K562 (cell line): ENCODE data around the gene PCBD1. TPM values are rescaled to one million over a fixed set of nuclear protein-coding genes. Genes with fewer than 3 reads are reported as not detected.

Experiments used
- ATAC-seq: fragments of 200-7000 bp; cut with Tn5 transposase; 3 replicates; pipeline ENCODE4 v1.9.1; 2020; ENCODE audit warnings: moderate library complexity
- BruUV-seq: library from RNA; stranded (reverse); fragments of 400-500 nt; replicated peaks from 2 replicates; lab custom pipeline; 2021; lab: Mats Ljungman, UMichigan
- CTCF ChIA-PET: fragments of 300-600 bp; formaldehyde crosslinking; extraction: SDS; loops from one replicate; lab custom pipeline; 2021; ENCODE audit warnings: low intra/inter-chr PET ratio; lab: Yijun Ruan, JAX
- POLR2A ChIA-PET: fragments of 300-600, 350-650 bp; sonication (Branson Sonifier 250); formaldehyde crosslinking; extraction: SDS; loops from one replicate; lab custom pipeline; 2021; ENCODE audit warnings: antibody characterized with exemption, inconsistent platforms; lab: Yijun Ruan, JAX
- DNase-seq, 4 experiments: peaks; one replicate each; pipeline versions ENCODE4 v3.0.0 to v3.0.0-alpha.2; 2011 to 2018; ENCODE audit warnings: low spot score in 3 of 4, mixed read lengths in 3 of 4; ENCODE audit errors: extremely low read depth in 1 of 4
- FAIRE-seq: peaks from 2 replicates; lab custom pipeline; 2011; peaks lifted over from hg19 to GRCh38; lab: Jason Lieb, UNC
- H2AFZ ChIP-seq: 2 replicates; pipeline ENCODE4 v1.6.0; 2011; ENCODE audit warnings: low read depth, low read length, control low read depth, inconsistent platforms
- H3K27ac ChIP-seq: fragments of 200-600 bp; 3 replicates; pipeline ENCODE4 v1.8.0; 2011; ENCODE audit warnings: low read depth, mild to moderate bottlenecking, control low read depth, inconsistent platforms, low read length, moderate library complexity, mixed read lengths; ENCODE audit errors: extremely low read depth
- H3K27me3 ChIP-seq, 2 experiments: fragments of 300-600 bp in 1 of 2; 2 replicates in 1 of 2; 3 replicates in 1 of 2; pipeline versions ENCODE4 v1.6.0 to v1.8.0; 2011; ENCODE audit warnings: inconsistent platforms in 2 of 2, low read length in 2 of 2, mild to moderate bottlenecking in 1 of 2, mixed read lengths in 1 of 2, moderate library complexity in 1 of 2; ENCODE audit not compliant: control insufficient read depth in 2 of 2, insufficient read depth in 2 of 2
- H3K36me3 ChIP-seq: fragments of 300-600 bp; 3 replicates; pipeline ENCODE4 v1.8.0; 2011; ENCODE audit warnings: mild to moderate bottlenecking, low read length, inconsistent platforms; ENCODE audit not compliant: control insufficient read depth, insufficient read depth
- H3K4me1 ChIP-seq, 2 experiments: fragments of 200-600 bp in 1 of 2; replicated peaks in 1 of 2; 2 replicates in 1 of 2; 3 replicates in 1 of 2; pipeline versions ENCODE4 v1.5.1 to v1.8.0; 2011; ENCODE audit warnings: inconsistent platforms in 2 of 2, low read length in 2 of 2, mild to moderate bottlenecking in 1 of 2, mixed read lengths in 1 of 2, moderate library complexity in 1 of 2; ENCODE audit not compliant: control insufficient read depth in 2 of 2, insufficient read depth in 2 of 2
- H3K4me2 ChIP-seq: 2 replicates; pipeline ENCODE4 v1.6.1; 2011; ENCODE audit warnings: low read length, control low read depth, inconsistent platforms, mixed read lengths; ENCODE audit not compliant: insufficient read depth
- H3K4me3 ChIP-seq: fragments of 200-600 bp; sonication (generic), shearing (Covaris generic); 2 replicates; pipeline ENCODE4 v1.5.1; 2016; ENCODE audit warnings: control low read depth, inconsistent platforms
- H3K79me2 ChIP-seq: fragments of 200-600 bp; 3 replicates; pipeline ENCODE4 v1.8.0; 2011; ENCODE audit warnings: low read length, inconsistent platforms; ENCODE audit not compliant: control insufficient read depth, insufficient read depth
- H3K9ac ChIP-seq, 2 experiments: 2 replicates each; pipeline versions ENCODE4 v1.6.0 to v1.6.1; 2011; ENCODE audit warnings: low read depth in 2 of 2, low read length in 2 of 2, control low read depth in 1 of 2, inconsistent platforms in 1 of 2, mild to moderate bottlenecking in 1 of 2, mixed read lengths in 1 of 2; ENCODE audit not compliant: insufficient read depth in 1 of 2
- H3K9me1 ChIP-seq: one replicate; pipeline ENCODE4 v1.6.0; 2011; ENCODE audit warnings: inconsistent platforms, mild to moderate bottlenecking, low read length, moderate library complexity; ENCODE audit not compliant: control insufficient read depth, insufficient read depth
- H3K9me3 ChIP-seq: replicated peaks from 2 replicates; pipeline ENCODE4 v1.5.1; 2011; ENCODE audit warnings: low read depth, low read length, inconsistent platforms; ENCODE audit not compliant: control insufficient read depth, insufficient read depth
- H4K20me1 ChIP-seq: replicated peaks from 2 replicates; pipeline ENCODE4 v1.6.1; 2011; ENCODE audit warnings: low read length, inconsistent platforms, mixed read lengths; ENCODE audit not compliant: control insufficient read depth, insufficient read depth
- CUX1 ChIP-seq: fragments of 200-800 bp; sonication (Bioruptor generic); IDR thresholded peaks from 2 replicates; pipeline ENCODE4 v1.6.1; 2016; ENCODE audit warnings: missing genetic modification characterization, missing compliant biosample characterization
- SPI1 ChIP-seq: IDR thresholded peaks from 2 replicates; pipeline ENCODE4 v1.6.1; 2011; ENCODE audit warnings: low read depth, low read length, control low read depth, borderline replicate concordance
- ZNF354B ChIP-seq: fragments of 250-450 bp; sonication (Bioruptor Pico); IDR thresholded peaks from 2 replicates; pipeline ENCODE4 v1.4.0; 2020
- WGBS: fragments of 100-300 bp; shearing (Covaris generic); methylation state at CpG from one replicate; pipeline ENCODE4 v1.1.6; 2016; ENCODE audit warnings: low coverage, mixed read lengths; ENCODE audit not compliant: insufficient coverage; ENCODE audit errors: missing lambda C conversion rate; 5-methylcytosine and 5-hydroxymethylcytosine counted together
- in situ Hi-C: fragments of 300-500 bp; cut with MboI; formaldehyde crosslinking; loops from 4 replicates; pipeline ENCODE4 v1.15.0; 2018; ENCODE audit warnings: inconsistent platforms, mixed read lengths
- intact Hi-C: fragments of 100-400 bp; cut with micrococcal nuclease; formaldehyde crosslinking; loops from 2 replicates; pipeline ENCODE4 v1.14.2; 2022
- polyA plus RNA-seq, 8 experiments: library from polyadenylated mRNA; depleted of rRNA in 4 of 8; stranded (reverse) in 5 of 8; unstranded in 3 of 8; fragments of >200 nt; fragmentation: Nextera tagmentation in 2 of 8; fragmentation: Illumina TruSeq in 1 of 8; extraction: Ambion mirVana in 2 of 8; extraction: Trizol in 1 of 8; gene quantifications; 2 replicates each; pipeline versions ENCODE4 v1.2.1 to v1.2.3, GENCODE V29; 2011 to 2014; ENCODE audit warnings: inconsistent platforms in 1 of 8, missing spikeins in 1 of 8
- total RNA-seq, 7 experiments: library from RNA; depleted of rRNA in 6 of 7; stranded (reverse); fragments of >200 nt in 6 of 7; fragmentation: Illumina TruSeq in 2 of 7; extraction: Trizol in 2 of 7; gene quantifications; 2 replicates each; pipeline versions ENCODE4 v1.2.1 to v1.2.3, GENCODE V29; 2011 to 2021; ENCODE audit warnings: low replicate concordance in 1 of 7

Gene PCBD1
- total and polyA plus RNA-seq, 9 of the 15 experiments (the other 6 are each of a cell fraction or from before 2014, with no cell fraction given), result 14.6 to 109 (median 57.0) TPM

- H3K79me2 ChIP-seq, result no peaks in the 10 kb centered on the region
- no peaks in the 10 kb centered on the region for H3K36me3 ChIP-seq
- H3K9me3 ChIP-seq, result no peaks in the 10 kb centered on the region; the same call in 1 of the 2 replicates
- H3K9ac ChIP-seq, result no peak overlapping the region
- TF ChIP-seq ZNF354B (CRISPR knock-in tag), result no peak
- no peak for TF ChIP-seq CUX1 (CRISPR knock-in tag)
- peak; percentile 65; the same call in 1 of the 2 replicates for TF ChIP-seq SPI1
- TF ChIP-seq, all 486 proteins: peak for 1
- Histone ChIP-seq H3K4me2 (no peak overlapping the region), H3K4me3 (no peak overlapping the region), H3K9me1 (no peaks in the 10 kb centered on the region), H3K27me3 (no peaks in the 10 kb centered on the region), H3K27ac (no peak overlapping the region), H2AFZ (no peak overlapping the region), H4K20me1 (no peaks in the 10 kb centered on the region), H3K4me1 (peaks cover 0 to 33% of the 10 kb centered on the region in 2 experiments; a peak in 3 of 5 replicates)
- no peak for FAIRE-seq
- no peak for DNase-seq
- intact Hi-C loops, result no loop called here
- no peak for ATAC-seq
- 57% methylated on average over 7 of the region's 7 CpGs for WGBS
- BruUV-seq, result no TSS peak
- CTCF ChIA-PET, result no interaction called here
- in situ Hi-C loops, result no loop called here
- POLR2A ChIA-PET, result interaction anchor here (0.7 kb wide), 1 partner anchor 22 kb away, joined by 3 read pairs; no protein-coding TSS in a partner anchor
Observed at GRCh38 chr10:70834441-70835151, 53.8 kb downstream of the PCBD1 start.
